HepG2 (cell line): ENCODE results near the gene SLC25A11. TPM values are rescaled to one million over a fixed set of nuclear protein-coding genes. Genes with fewer than 3 reads are reported as not detected.

ENCODE experiments used
- FOXP1 ChIP-seq, 2 experiments: fragments of 450-650 bp in 1 of 2; IDR thresholded peaks; 2 replicates each; pipeline ENCODE4 v1.6.1; 2017 to 2018; ENCODE audit warnings: antibody characterized with exemption in 1 of 2
- HNRNPL ChIP-seq: fragments of 200-400 bp; formaldehyde crosslinking; IDR thresholded peaks from 2 replicates; pipeline ENCODE4 v1.6.1; 2017; ENCODE audit warnings: mild to moderate bottlenecking, low read depth, low read length
- IRX3 ChIP-seq: sonication (generic); formaldehyde crosslinking; IDR thresholded peaks from 2 replicates; pipeline ENCODE4 v1.8.1; 2023; ENCODE audit warnings: mild to moderate bottlenecking, low read depth, missing genetic modification reagents, borderline replicate concordance
- KDM5A ChIP-seq: fragments of 200-600 bp; sonication (generic); IDR thresholded peaks from 2 replicates; pipeline ENCODE4 v1.7.0; 2018; ENCODE audit warnings: antibody characterized with exemption, mild to moderate bottlenecking, low read length, borderline replicate concordance
- MIER2 ChIP-seq: IDR thresholded peaks from 2 replicates; pipeline ENCODE4 v1.6.1; 2016; ENCODE audit warnings: missing biosample characterization, missing genetic modification reagents
- NBN ChIP-seq: fragments of 450-650 bp; conservative IDR thresholded peaks from 2 replicates; pipeline ENCODE4 v1.6.1; 2017
- STAT5B ChIP-seq: sonication (generic); formaldehyde crosslinking; IDR thresholded peaks from 2 replicates; pipeline ENCODE4 v1.4.0; 2020; ENCODE audit warnings: missing genetic modification reagents
- ZFP37 ChIP-seq: sonication (generic); formaldehyde crosslinking; IDR thresholded peaks from 2 replicates; pipeline ENCODE4 v1.4.0; 2020; ENCODE audit warnings: missing genetic modification reagents, borderline replicate concordance
- ZNF263 ChIP-seq: sonication (generic); formaldehyde crosslinking; IDR thresholded peaks from 2 replicates; pipeline ENCODE4 v1.4.0; 2020; ENCODE audit warnings: missing genetic modification reagents
- ZNF329 ChIP-seq: sonication (generic); formaldehyde crosslinking; IDR thresholded peaks from 2 replicates; pipeline ENCODE4 v1.9.0; 2021; ENCODE audit warnings: low read depth, mild to moderate bottlenecking, missing genetic modification reagents
- ZNF607 ChIP-seq: sonication (generic); formaldehyde crosslinking; IDR thresholded peaks from 2 replicates; pipeline ENCODE4 v1.5.1; 2020; ENCODE audit warnings: missing genetic modification reagents, mild to moderate bottlenecking, borderline replicate concordance
- polyA plus RNA-seq, 8 experiments: library from polyadenylated mRNA; depleted of rRNA in 3 of 8; stranded (reverse) in 7 of 8; unstranded in 1 of 8; fragments of >200 nt; fragmentation: Illumina TruSeq in 4 of 8; extraction: Trizol in 4 of 8; gene quantifications; 2 replicates each; pipeline versions ENCODE4 v1.2.1 to v1.2.3, GENCODE V29; 2011 to 2016; ENCODE audit warnings: low read depth in 4 of 8, missing spikeins in 1 of 8, mixed read lengths in 1 of 8; ENCODE audit not compliant: insufficient read depth in 1 of 8
- total RNA-seq, 5 experiments: library from RNA; depleted of rRNA; stranded (reverse); fragments of >200 nt; fragmentation: Illumina TruSeq; extraction: Trizol; gene quantifications; 2 replicates each; pipeline ENCODE4 v1.2.3, GENCODE V29; 2016; ENCODE audit warnings: low read depth in 1 of 5
- TF ChIP-seq, protein P1 (sequence below): sonication (generic); formaldehyde crosslinking; IDR thresholded peaks from 2 replicates; pipeline ENCODE4 v1.4.0; 2020; ENCODE audit warnings: mild to moderate bottlenecking, missing genetic modification reagents
- TF ChIP-seq, protein P2 (sequence below): sonication (generic); formaldehyde crosslinking; IDR thresholded peaks from 2 replicates; pipeline ENCODE4 v1.4.0; 2020; ENCODE audit warnings: mild to moderate bottlenecking, missing genetic modification reagents, borderline replicate concordance
- TF ChIP-seq, protein P3 (sequence below): sonication (generic); formaldehyde crosslinking; IDR thresholded peaks from 2 replicates; pipeline ENCODE4 v1.4.0; 2020; ENCODE audit warnings: missing genetic modification reagents, borderline replicate concordance

The SLC25A11 gene
- total and polyA plus RNA-seq, 2 of the 13 experiments (the other 11 are each of a cell fraction or from before 2014, with no cell fraction given), result 35.4 to 47.2 TPM

DNA sequence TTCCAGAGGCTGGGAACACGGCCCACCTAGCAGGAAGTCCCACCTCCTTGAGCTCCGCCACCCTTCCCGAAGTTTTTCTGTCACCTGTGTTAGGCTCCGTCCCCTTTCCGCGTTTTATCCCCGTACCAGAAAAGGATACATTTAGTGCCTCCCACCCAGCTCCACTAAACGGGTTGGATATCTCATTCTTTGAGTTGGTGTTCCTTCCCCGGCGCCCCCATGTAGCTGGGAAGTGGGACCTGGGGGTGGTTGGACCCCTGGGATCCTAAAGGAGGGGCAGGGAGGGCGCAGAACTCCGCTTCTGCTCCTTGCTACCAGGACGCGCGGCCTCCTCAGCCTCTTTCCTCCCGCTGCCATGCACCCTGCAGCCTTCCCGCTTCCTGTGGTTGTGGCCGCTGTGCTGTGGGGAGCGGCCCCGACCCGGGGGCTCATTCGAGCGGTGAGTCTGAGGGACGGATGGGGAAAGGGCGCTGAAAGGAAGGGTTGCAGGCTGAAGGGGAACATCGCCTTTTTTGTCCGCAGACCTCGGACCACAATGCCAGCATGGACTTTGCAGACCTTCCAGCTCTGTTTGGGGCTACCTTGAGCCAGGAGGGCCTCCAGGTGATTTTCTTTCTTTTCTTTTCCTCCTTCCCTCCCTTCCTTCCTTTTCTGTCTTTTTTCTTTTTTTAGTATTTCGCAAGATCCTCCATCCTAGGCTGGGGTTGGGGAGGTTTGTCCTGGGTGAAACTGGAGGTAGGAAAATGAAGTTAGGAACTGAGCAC lies 891 bp upstream of the SLC25A11 start (continued):
- TF ChIP-seq, protein P1, sequence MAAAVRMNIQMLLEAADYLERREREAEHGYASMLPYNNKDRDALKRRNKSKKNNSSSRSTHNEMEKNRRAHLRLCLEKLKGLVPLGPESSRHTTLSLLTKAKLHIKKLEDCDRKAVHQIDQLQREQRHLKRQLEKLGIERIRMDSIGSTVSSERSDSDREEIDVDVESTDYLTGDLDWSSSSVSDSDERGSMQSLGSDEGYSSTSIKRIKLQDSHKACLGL (CRISPR knock-in tag), result no peak
- TF ChIP-seq ZFP37 (CRISPR knock-in tag) (no peak), STAT5B (CRISPR knock-in tag) (no peak), NBN (no peak), IRX3 (CRISPR knock-in tag) (no peak), ZNF607 (no peak), ZNF263 (CRISPR knock-in tag) (no peak), HNRNPL (no peak), FOXP1 (IDR thresholded peaks at IDR 0.05) (no peak), FOXP1 (CRISPR knock-in tag; IDR thresholded peaks at IDR 0.05) (no peak), ZNF329 (CRISPR knock-in tag) (no peak), MIER2 (CRISPR knock-in tag) (no peak), KDM5A (peak; percentile 84)
- TF ChIP-seq, protein P2, sequence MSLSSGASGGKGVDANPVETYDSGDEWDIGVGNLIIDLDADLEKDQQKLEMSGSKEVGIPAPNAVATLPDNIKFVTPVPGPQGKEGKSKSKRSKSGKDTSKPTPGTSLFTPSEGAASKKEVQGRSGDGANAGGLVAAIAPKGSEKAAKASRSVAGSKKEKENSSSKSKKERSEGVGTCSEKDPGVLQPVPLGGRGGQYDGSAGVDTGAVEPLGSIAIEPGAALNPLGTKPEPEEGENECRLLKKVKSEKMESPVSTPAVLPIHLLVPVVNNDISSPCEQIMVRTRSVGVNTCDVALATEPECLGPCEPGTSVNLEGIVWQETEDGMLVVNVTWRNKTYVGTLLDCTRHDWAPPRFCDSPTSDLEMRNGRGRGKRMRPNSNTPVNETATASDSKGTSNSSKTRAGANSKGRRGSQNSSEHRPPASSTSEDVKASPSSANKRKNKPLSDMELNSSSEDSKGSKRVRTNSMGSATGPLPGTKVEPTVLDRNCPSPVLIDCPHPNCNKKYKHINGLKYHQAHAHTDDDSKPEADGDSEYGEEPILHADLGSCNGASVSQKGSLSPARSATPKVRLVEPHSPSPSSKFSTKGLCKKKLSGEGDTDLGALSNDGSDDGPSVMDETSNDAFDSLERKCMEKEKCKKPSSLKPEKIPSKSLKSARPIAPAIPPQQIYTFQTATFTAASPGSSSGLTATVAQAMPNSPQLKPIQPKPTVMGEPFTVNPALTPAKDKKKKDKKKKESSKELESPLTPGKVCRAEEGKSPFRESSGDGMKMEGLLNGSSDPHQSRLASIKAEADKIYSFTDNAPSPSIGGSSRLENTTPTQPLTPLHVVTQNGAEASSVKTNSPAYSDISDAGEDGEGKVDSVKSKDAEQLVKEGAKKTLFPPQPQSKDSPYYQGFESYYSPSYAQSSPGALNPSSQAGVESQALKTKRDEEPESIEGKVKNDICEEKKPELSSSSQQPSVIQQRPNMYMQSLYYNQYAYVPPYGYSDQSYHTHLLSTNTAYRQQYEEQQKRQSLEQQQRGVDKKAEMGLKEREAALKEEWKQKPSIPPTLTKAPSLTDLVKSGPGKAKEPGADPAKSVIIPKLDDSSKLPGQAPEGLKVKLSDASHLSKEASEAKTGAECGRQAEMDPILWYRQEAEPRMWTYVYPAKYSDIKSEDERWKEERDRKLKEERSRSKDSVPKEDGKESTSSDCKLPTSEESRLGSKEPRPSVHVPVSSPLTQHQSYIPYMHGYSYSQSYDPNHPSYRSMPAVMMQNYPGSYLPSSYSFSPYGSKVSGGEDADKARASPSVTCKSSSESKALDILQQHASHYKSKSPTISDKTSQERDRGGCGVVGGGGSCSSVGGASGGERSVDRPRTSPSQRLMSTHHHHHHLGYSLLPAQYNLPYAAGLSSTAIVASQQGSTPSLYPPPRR (CRISPR knock-in tag), result no peak
- TF ChIP-seq, protein P3, sequence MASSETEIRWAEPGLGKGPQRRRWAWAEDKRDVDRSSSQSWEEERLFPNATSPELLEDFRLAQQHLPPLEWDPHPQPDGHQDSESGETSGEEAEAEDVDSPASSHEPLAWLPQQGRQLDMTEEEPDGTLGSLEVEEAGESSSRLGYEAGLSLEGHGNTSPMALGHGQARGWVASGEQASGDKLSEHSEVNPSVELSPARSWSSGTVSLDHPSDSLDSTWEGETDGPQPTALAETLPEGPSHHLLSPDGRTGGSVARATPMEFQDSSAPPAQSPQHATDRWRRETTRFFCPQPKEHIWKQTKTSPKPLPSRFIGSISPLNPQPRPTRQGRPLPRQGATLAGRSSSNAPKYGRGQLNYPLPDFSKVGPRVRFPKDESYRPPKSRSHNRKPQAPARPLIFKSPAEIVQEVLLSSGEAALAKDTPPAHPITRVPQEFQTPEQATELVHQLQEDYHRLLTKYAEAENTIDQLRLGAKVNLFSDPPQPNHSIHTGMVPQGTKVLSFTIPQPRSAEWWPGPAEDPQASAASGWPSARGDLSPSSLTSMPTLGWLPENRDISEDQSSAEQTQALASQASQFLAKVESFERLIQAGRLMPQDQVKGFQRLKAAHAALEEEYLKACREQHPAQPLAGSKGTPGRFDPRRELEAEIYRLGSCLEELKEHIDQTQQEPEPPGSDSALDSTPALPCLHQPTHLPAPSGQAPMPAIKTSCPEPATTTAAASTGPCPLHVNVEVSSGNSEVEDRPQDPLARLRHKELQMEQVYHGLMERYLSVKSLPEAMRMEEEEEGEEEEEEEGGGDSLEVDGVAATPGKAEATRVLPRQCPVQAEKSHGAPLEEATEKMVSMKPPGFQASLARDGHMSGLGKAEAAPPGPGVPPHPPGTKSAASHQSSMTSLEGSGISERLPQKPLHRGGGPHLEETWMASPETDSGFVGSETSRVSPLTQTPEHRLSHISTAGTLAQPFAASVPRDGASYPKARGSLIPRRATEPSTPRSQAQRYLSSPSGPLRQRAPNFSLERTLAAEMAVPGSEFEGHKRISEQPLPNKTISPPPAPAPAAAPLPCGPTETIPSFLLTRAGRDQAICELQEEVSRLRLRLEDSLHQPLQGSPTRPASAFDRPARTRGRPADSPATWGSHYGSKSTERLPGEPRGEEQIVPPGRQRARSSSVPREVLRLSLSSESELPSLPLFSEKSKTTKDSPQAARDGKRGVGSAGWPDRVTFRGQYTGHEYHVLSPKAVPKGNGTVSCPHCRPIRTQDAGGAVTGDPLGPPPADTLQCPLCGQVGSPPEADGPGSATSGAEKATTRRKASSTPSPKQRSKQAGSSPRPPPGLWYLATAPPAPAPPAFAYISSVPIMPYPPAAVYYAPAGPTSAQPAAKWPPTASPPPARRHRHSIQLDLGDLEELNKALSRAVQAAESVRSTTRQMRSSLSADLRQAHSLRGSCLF, result no peak
